NAMALWA (cell line): ENCODE measurements around the gene MYO1F.
"Not testable (repeated sequence)": the region's sequence is repeated elsewhere in the genome, so short reads cannot be mapped to it uniquely, and the experiment has no call there.

Experiments used
- DNase-seq: peaks from one replicate; pipeline ENCODE4 v3.0.0-alpha.2; 2015; ENCODE audit warnings: low spot score

The MYO1F gene

GRCh38 chr19:8517551-8518442 lies 59.4 kb downstream of the MYO1F start:
- no peak for DNase-seq

DNA sequence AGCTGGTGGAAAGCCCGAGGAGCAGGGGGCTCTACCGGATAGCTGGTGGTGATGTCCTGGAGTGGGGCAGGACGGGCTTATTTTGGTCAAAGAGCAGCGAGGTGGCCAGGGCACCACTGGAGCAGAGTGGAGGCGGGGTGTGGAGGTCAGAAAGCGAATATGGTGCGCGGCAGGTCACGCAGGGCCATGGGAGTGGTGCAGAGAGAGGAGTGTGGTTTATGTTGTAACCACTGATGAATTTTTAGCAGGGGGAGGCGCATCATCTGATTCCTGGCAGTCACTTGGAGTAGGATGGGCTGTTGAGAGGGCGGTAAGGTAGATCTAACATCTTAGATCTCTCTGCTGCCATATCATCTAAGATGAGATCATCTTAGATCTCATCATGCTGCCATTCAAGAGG lies 61.9 kb downstream of the MYO1F start:
- no peak for DNase-seq

DNA sequence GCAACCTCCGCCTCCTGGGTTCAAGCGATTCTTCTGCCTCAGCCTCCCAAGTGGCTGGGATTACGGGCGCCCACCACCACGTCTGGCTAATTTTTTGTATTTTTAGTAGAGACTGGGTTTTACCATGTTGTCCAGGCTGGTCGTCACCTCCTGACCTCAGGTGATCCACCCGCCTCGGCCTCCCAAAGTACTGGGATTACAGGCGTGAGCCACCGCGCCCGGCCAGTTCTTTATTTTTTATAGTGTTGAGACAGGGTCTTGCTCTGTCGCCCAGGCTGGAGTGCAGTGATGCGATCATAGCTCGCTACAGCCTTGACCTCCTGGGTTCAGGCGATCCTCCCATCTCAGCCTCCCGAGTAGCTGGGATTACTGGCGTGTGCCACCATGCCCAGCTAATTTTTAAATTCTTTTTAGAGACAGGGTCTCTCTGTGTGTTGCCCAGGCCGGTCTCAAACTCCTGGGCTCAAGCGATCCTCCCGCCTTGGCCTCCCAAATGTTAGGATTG lies 62.7 kb downstream of the MYO1F start:
- DNase-seq, result not testable (repeated sequence)

DNA sequence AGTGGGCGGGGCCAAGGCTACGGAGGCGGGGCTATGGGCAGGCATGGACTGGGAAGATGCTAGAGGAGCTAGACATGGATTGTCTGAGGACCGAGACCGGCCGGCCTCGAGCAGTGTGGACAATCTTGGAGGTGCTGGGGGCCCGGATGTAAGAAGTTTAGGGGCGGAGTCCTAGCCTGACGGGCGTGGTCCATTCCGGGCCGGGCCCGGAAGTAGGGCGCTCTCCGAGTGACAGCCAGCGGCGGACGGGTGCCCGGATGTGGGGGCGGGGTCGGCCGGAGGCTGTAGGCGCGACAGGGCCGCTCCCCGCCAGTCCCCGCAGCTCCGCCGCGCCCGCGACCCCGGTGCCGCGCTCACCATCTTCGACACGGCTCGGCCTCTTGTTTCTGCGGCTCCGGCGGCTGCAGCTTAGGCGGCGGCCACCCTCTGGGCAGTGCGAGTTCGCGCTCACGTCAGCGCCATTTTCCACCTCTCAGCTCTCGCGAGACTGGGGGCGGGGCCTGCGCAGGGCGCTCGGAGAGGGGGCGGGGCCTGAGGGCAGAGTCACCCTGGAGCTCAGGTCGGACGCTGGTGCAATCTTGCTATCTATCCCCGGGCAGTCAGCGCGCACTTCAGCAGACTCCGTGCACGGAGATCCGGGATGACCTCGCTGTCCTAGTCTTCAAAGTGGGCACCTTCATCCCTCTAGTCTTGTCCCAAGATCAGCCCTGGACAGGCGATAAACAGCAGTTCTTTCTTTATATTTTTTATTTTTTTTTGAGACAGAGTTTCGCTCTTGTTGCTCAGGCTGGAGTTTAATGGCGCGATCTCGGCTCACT lies 63.3 kb downstream of the MYO1F start, which contains the start of gene ZNF414:
TSS of gene ZNF414 (minus strand) at position 481 of the 818 bp plus-strand sequence. CDS start at position 360, 121 bp downstream.
- peak; percentile 94 for DNase-seq

DNA sequence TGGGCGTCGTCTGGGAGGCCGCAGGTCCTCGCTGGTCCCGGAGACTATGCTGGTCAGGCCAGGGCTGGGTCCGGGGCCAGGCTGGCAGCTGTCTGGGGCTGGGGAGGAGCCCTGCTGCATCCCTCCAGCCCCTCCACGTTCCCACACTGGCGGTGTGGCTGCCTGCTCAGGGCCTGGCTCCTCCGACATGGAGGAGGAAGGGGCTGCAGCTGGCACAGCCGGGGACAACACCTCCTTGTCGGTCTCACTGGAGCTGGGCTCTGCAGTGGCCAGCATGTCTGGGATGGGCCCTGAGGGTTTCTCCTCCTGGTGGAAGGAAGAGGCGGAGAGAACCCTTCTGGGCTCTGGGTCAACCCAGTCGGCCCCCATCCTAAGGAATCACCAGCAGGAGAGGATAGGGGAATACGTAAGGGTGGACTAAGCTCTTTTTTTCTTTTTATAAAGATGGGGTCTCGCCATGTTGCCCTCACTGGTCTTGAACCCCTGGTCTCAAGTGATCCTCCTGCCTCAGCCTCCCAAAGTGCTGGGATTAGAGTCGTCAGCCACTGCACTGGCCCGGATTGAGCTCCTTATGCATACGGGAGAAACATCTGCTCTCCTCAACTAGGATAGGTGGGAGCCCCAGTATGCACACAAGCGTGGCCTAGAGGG lies 64.1 kb downstream of the MYO1F start:
- DNase-seq, result no peak

DNA sequence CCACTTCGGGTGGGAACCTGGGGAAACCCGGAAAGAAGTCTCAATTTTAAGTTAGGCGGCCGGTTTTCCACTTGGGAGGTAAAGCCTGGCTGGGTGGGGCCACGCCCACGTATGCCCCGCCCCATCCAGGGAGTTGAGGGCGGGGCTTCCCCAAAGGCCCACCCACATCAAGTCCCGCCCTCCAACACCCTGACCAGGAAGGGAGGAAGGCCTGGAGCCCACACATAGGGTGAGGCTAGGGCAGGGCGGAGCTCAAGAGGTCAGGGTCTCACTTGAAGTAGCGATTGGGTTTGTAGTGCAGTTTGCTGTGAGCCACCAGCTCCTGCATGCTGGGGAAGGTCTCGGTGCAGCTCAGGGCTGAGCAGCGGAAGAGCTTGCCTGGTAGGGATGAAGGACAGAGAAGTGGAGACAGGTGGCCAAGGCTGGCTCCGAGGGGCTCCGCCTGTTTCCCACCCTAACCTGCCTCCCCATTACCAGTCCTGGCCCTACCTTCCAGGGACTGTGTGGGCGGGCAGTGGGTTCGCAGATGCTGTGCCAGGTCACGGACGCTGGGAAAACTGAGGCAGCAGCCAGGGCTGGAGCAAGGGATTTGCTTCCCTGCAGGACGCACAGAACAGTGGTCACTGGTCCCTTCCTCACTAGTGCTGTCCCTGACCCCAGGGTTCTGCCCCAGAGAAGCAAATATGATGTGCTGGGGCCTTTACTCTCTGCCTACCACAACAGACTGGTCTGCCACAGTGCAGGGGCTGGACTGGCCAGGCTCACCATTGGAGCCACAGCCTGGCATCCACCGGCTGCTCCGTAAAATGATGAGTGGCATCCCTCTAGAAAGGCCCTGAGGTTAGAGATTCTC lies 64.9 kb downstream of the MYO1F start:
- peak; percentile 74 for DNase-seq

DNA sequence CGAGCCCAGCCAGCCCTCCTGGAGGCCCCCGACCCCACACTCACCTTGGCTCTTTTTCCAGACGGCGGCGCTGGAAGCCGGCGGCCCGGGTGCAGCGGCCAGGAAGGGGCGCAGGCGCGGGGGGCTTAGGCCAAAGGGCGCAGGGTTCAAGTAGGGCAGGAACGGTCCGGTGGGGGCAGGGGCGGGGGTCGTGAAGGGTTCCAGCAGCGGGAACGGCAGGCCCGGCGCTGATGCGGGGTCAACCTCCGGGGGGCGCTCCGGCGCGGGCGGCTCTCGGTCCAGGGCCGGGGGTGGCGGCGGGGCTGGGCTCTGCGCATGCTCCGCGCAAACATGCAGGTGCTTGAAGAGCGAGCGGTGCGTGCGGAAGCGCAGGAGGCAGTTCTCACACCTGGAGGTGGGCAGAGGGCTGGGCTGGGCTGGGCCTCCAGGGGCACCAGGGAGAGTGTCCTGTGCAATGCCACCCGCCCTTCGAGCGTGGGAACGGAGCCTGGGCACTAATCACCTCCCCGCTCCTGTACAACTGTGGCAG lies 65.6 kb downstream of the MYO1F start:
- DNase-seq, result no peak

GRCh38 chr19:8510589-8511115 lies 66.6 kb downstream of the MYO1F start:
- DNase-seq, result no peak

- DNase-seq, result no peak
Measured at GRCh38 chr19:8506402-8506957, 70.8 kb downstream of the MYO1F start.

- peak; percentile 75 for DNase-seq
Measured at GRCh38 chr19:8505680-8506401, 71.4 kb downstream of the MYO1F start.

DNA sequence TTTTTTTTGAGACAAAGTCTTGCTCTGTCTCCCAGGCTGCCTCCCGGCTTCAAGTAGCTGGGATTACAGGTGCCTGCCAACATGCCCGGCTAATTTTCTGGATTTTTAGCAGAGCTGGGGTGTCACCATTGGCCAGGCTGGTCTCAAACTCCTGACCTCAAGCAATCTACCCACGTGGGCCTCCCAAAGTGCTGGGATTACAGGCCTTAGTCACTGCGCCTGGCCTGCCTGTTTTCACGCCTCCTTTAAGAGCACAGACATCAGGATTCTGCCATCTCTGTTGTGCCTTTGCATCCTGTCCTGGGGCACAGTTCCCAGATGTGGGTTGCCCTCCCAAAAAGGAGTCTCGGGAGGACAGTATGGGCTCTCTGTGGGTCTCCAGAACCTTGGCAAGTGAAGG lies 72.3 kb downstream of the MYO1F start:
- DNase-seq, result no peak

- DNase-seq, result no peak
Measured at GRCh38 chr19:8504171-8504570, 73.1 kb downstream of the MYO1F start.

- DNase-seq, result no peak
Measured at GRCh38 chr19:8503510-8503909, 73.7 kb downstream of the MYO1F start.

DNA sequence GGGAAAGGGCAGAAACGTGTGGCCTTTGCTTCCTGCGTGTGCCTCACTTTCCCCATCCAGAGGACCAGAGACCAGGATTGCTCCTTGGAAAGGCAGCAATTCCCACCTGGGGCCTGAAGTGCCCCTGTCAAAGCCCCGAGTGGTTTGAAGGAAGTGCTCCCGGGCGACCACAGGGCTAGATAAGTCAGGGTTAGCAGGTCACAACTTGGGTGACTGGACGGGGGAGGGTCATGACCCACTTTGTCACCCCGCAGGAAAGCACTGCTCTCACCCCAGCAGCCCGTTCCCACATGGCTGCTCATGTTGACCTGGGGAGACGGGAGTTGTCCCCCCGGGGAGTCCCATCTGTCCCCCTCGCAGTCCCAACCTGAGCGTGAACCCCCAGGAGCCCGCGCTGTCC lies 75.3 kb downstream of the MYO1F start:
- DNase-seq, result no peak

DNA sequence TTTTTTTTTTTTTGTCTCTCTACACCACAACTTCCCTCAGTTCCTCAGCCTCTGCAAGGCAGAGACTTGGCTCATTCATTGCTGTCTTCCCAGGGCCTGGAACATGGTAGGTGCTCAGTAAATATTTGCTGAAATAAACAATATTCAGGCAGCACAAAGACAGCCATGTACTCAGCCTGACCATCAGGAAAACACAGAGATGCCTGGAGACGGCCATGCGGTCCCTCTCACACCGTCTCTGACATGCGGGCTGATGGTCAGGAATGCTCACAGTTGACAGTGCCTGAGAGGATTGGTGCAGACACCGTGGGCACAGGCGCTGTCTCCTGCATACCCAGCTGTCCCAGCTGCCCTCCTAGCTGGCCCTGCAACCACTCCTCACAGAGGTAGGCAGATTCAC lies 75.7 kb downstream of the MYO1F start:
- no peak for DNase-seq

- DNase-seq, result no peak
Measured at GRCh38 chr19:8500158-8500557, 77.1 kb downstream of the MYO1F start.

- DNase-seq, result no peak
Measured at GRCh38 chr19:8499048-8499833, 78.0 kb downstream of the MYO1F start.

- no peak for DNase-seq
Measured at GRCh38 chr19:8498295-8498694, 78.9 kb downstream of the MYO1F start.

- DNase-seq, result no peak
Measured at GRCh38 chr19:8494158-8494557, 83.1 kb downstream of the MYO1F start.
